NCI-H748 treated with DMSO at 0.1 percent for 48 hours (cell line): ENCODE results near the gene DLST.

ENCODE experiments used
- DNase-seq: peaks from one replicate; lab custom pipeline; 2025; lab: John Stamatoyannopoulos, UW

The DLST gene

GRCh38 chr14:74896400-74896799 lies 14.7 kb downstream of the DLST start:
- no peak for DNase-seq

- DNase-seq: no peak
Measured at GRCh38 chr14:74897642-74898041, 15.9 kb downstream of the DLST start.

GRCh38 chr14:74898083-74898482 lies 16.4 kb downstream of the DLST start:
- DNase-seq: no peak

GRCh38 chr14:74898694-74899093 lies 17.0 kb downstream of the DLST start:
- DNase-seq: no peak

GRCh38 chr14:74902941-74903705 lies 21.4 kb downstream of the DLST start:
- DNase-seq: no peak

GRCh38 chr14:74904635-74905503 lies 23.2 kb downstream of the DLST start:
- no peak for DNase-seq

GRCh38 chr14:74905595-74906142 lies 24.0 kb downstream of the DLST start:
- peak; percentile 4 for DNase-seq

GRCh38 chr14:74906925-74907521 lies 25.3 kb downstream of the DLST start:
- no peak for DNase-seq

- DNase-seq: no peak
Measured at GRCh38 chr14:74907744-74908143, 26.0 kb downstream of the DLST start.

GRCh38 chr14:74908861-74909341 lies 27.2 kb downstream of the DLST start:
- DNase-seq: no peak

GRCh38 chr14:74909501-74909900 lies 27.8 kb downstream of the DLST start:
- DNase-seq: no peak

- DNase-seq: no peak
Measured at GRCh38 chr14:74909911-74910310, 28.2 kb downstream of the DLST start.

GRCh38 chr14:74910556-74910955 lies 28.8 kb downstream of the DLST start:
- no peak for DNase-seq

- no peak for DNase-seq
Measured at GRCh38 chr14:74911221-74911620, 29.5 kb downstream of the DLST start.

GRCh38 chr14:74911704-74912103 lies 30.0 kb downstream of the DLST start:
- no peak for DNase-seq

GRCh38 chr14:74912111-74912510 lies 30.4 kb downstream of the DLST start:
- no peak for DNase-seq

- no peak for DNase-seq
Measured at GRCh38 chr14:74912801-74913200, 31.1 kb downstream of the DLST start.

- no peak for DNase-seq
Measured at GRCh38 chr14:74913393-74913910, 31.7 kb downstream of the DLST start.

- peak; percentile 8 for DNase-seq
Measured at GRCh38 chr14:74913986-74914573, 32.4 kb downstream of the DLST start.

- no peak for DNase-seq
Measured at GRCh38 chr14:74915426-74915825, 33.7 kb downstream of the DLST start.

GRCh38 chr14:74915826-74916225 lies 34.1 kb downstream of the DLST start:
- DNase-seq: no peak

GRCh38 chr14:74917178-74917543 lies 35.4 kb downstream of the DLST start:
- no peak for DNase-seq
